ENCODE results near the gene NAV3.
"Not testable (repeated sequence)": the region's sequence is repeated elsewhere in the genome, so short reads cannot be mapped to it uniquely, and the experiment has no call there.

The NAV3 gene

GRCh38 chr12:78060186-78060585 is 229.5 kb downstream of the NAV3 start:
- no peak for DNase-seq

- peak; percentile 19 for DNase-seq
Measured at GRCh38 chr12:78062786-78063185, 232.1 kb downstream of the NAV3 start.

GRCh38 chr12:78081590-78082314 is 251.1 kb downstream of the NAV3 start:
- DNase-seq: no peak

GRCh38 chr12:78085542-78086182 is 255.0 kb downstream of the NAV3 start:
- DNase-seq: no peak

GRCh38 chr12:78086553-78087362 is 256.1 kb downstream of the NAV3 start:
- DNase-seq: no peak

GRCh38 chr12:78087363-78087675 is 256.6 kb downstream of the NAV3 start:
- no peak for DNase-seq

GRCh38 chr12:78088391-78088832 is 257.7 kb downstream of the NAV3 start:
- DNase-seq: no peak

- no peak for DNase-seq
Measured at GRCh38 chr12:78090266-78090665, 259.6 kb downstream of the NAV3 start.

- DNase-seq: no peak
Measured at GRCh38 chr12:78095623-78096022, 264.9 kb downstream of the NAV3 start.

GRCh38 chr12:78096909-78097597 is 266.4 kb downstream of the NAV3 start:
- peak; percentile 68 for DNase-seq

GRCh38 chr12:78099806-78100205 is 269.1 kb downstream of the NAV3 start:
- DNase-seq: peak; percentile 0

- peak; percentile 45 for DNase-seq
Measured at GRCh38 chr12:78101113-78101876, 270.6 kb downstream of the NAV3 start.

- DNase-seq: peak; percentile 65
Measured at GRCh38 chr12:78101946-78102635, 271.4 kb downstream of the NAV3 start.

- not testable (repeated sequence) for DNase-seq
Measured at GRCh38 chr12:78102801-78103200, 272.1 kb downstream of the NAV3 start.

- no peak for DNase-seq
Measured at GRCh38 chr12:78115889-78116288, 285.2 kb downstream of the NAV3 start.

GRCh38 chr12:78118036-78118435 is 287.3 kb downstream of the NAV3 start:
- DNase-seq: peak; percentile 26

GRCh38 chr12:78118486-78118885 is 287.8 kb downstream of the NAV3 start:
- DNase-seq: no peak

GRCh38 chr12:78119351-78119918 is 288.7 kb downstream of the NAV3 start:
- DNase-seq: no peak

GRCh38 chr12:78120306-78120705 is 289.6 kb downstream of the NAV3 start:
- no peak for DNase-seq

GRCh38 chr12:78120866-78121560 is 290.3 kb downstream of the NAV3 start:
- peak; percentile 55 for DNase-seq
